Raji (cell line): ENCODE data around the gene DBNDD2.

Source experiments
- POLR2A ChIP-seq: IDR thresholded peaks from 2 replicates; pipeline ENCODE4 v1.6.1; 2011; ENCODE audit warnings: low read depth, low read length, control low read depth; ENCODE audit not compliant: insufficient read depth

DBNDD2 gene

GRCh38 chr20:45426320-45427016 is 18.4 kb downstream of the DBNDD2 start:
- TF ChIP-seq POLR2A = no peak

GRCh38 chr20:45427236-45428149 is 19.4 kb downstream of the DBNDD2 start:
- TF ChIP-seq POLR2A = no peak

DNA sequence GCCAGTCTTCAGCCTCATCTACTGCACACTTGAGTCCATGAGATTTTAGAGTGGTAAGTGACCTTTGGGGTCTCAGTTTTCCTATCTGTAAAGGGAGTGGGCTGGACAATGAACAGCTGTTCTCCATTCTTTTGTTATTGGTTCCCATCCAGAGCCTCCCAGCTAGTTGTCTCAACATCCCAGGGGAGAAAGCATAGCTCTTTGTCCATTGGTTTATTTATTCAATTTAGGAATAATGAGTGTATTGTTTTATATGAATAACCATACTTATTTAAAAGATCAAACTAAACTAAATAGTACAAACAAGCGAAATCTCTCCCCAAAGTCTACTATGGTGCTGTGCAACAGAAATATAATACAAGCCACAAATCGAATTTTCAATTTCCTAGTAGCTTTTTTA is 21.5 kb downstream of the DBNDD2 start:
- TF ChIP-seq POLR2A = no peak

DNA sequence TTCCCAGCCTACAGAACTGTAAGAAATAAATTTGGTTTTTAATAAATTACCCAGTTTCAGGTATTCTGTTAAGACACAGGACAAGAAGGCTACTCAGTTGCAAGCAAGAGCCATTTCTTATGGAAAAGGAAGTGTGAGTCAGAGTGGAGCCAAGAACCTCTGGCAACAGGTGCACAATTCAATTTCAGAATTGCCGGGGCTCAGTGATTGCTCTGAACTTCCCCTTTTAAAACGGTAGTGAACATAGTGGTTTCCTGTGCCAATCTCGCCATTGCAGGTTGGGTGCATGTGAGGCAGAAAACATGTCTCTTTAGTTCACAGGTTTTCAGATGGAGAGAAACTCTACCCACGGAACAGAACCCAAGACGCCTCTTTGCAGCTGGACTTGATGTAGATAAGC is 24.2 kb downstream of the DBNDD2 start:
- TF ChIP-seq POLR2A = peak; percentile 35; the same call in 1 of the 2 replicates

DNA sequence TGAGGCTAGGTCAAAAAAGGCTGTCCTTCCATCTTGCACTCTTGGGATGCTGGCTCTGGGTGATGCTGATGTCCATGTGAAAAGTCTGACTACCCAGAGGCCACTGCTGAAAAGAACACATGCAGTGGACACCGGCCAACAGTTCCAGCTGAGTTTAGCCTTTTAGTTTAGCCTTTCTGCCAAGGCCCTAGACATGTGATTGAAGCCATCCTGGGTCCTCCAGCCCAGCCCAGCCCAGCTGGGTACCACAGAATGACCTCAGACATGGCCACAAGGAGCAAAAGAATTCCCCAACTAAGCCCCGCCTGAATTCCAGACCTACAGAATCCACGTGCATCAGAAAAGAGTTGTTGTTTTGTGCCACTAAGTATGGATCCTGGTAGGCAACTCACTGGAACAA is 25.2 kb downstream of the DBNDD2 start:
- no peak for TF ChIP-seq POLR2A

GRCh38 chr20:45433976-45434375 is 25.9 kb downstream of the DBNDD2 start:
- no peak for TF ChIP-seq POLR2A

GRCh38 chr20:45436732-45437485 is 28.8 kb downstream of the DBNDD2 start:
- no peak for TF ChIP-seq POLR2A

DNA sequence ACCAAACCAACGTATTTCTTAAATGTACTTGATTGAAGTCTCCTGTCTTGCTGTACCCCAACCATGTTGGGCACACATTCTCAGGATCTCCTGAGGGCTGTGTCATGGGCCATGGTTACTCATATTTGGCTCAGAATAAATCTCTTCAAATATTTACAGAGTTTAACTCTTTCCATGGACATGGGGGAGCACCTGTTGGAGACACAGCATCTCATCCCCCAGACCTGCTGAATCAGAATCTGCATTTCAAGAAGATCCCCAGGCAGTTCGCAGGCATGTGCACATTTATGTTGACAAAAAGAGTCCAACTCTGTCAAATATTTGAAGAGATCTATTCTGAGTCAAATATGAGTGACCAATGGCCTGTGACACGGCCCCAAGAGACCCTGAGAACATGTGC is 32.3 kb downstream of the DBNDD2 start:
- no peak for TF ChIP-seq POLR2A

DNA sequence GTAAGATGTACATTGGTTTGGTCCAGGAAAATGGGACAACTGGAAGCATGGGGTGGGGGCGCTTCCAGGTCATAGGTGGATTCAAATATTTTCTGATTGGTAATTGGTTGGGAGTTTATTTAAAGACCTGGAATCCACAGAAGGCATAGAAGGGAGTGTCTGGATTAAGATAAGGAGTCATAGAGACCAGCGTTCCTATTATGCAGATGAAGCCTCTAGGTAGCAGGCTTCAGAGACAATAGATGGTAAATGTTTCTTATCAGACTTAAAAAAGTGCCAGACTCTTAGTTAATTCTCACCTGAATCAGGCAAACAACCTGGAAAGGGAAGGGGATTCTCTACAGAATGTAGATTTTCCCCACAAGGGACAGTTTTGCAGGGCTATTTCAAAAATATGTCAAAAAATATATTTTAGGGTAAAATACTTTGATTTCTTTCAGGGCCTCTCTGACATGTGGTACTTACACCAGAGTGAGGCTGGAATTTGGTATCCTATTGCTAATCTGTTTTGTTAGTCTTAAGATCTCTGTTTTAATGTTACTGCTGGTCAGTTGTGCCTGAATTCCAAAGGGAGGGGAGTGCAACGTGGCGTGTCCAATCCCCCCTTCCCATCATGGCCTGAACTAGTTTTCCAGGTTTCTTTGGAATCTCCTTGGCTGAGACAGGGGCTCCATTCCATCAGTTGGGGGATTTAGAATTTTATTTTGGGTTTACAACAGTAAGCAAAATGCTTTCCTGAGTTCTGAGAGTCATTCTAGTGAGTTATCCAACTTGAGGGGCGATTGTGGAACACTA is 33.0 kb downstream of the DBNDD2 start:
- TF ChIP-seq POLR2A = no peak

DNA sequence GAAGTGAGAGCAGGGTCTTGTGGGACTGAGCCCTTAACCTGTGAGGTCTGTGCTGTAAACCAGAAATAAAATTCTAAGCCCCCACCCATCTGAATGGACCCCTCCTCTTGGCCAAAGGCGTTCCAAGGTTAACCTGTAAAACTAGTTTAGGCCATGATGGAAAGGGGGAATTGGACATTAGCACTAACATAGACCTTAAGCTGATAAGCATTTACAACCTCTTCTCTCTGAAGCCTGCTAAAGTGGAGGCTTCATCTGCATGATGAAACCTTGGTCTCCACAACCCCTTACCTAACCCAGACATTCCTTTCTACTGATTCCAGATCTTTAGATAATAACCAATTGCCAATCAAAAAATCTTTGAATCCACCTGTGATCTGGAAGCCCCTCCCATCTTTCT is 33.7 kb downstream of the DBNDD2 start:
- TF ChIP-seq POLR2A = no peak

- no peak for TF ChIP-seq POLR2A
Observed at GRCh38 chr20:45444050-45444449, 36.0 kb downstream of the DBNDD2 start.

GRCh38 chr20:45445805-45446562 is 37.9 kb downstream of the DBNDD2 start:
- no peak for TF ChIP-seq POLR2A

GRCh38 chr20:45448270-45448669 is 40.2 kb downstream of the DBNDD2 start:
- no peak for TF ChIP-seq POLR2A

DNA sequence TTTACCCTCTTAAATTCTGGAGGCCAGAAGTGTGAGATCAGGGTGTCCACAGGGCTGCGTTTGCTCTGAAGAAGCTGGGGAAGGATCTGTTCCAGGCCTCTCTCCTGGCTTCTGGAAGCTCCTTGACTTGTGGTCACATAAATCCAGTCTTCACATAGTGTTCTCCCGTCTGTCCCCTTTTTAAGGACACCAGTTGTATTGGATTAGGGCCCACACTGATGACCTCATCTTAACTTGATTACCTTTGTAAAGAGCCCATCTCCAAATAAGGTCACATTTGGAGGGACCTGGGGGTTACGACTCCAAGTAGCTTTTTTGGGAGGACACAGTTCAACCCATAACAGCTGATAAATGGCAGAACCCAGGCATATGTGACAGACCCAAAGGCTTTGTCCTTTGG is 41.4 kb downstream of the DBNDD2 start:
- TF ChIP-seq POLR2A = no peak
